DOHH2 (cell line): ENCODE data around the gene PPIC.

Experiments
- H3F3A ChIP-seq: fragments of 200-600 bp; sonication (generic), shearing (Covaris generic); 2 replicates; pipeline ENCODE4 v1.6.0; 2016; ENCODE audit warnings: antibody characterized with exemption, mild to moderate bottlenecking; ENCODE audit not compliant: control insufficient read depth, insufficient read depth
- H3K27ac ChIP-seq: fragments of 200-600 bp; sonication (generic); 2 replicates; pipeline ENCODE4 v1.5.1; 2014; ENCODE audit warnings: low read depth, mild to moderate bottlenecking, low read length, moderate library complexity
- H3K27me3 ChIP-seq: fragments of 200-600 bp; sonication (generic); 2 replicates; pipeline ENCODE4 v1.6.1; 2014; ENCODE audit warnings: mild to moderate bottlenecking, low read length, mixed read lengths; ENCODE audit not compliant: control insufficient read depth
- H3K36me3 ChIP-seq: fragments of 200-600 bp; sonication (generic); 2 replicates; pipeline ENCODE4 v1.6.1; 2014; ENCODE audit warnings: mild to moderate bottlenecking, low read length, moderate library complexity, mixed read lengths; ENCODE audit not compliant: control insufficient read depth
- H3K4me1 ChIP-seq: fragments of 200-600 bp; sonication (generic); 2 replicates; pipeline ENCODE4 v1.6.1; 2014; ENCODE audit warnings: mild to moderate bottlenecking, low read length, mixed read lengths; ENCODE audit not compliant: control insufficient read depth
- H3K4me2 ChIP-seq: fragments of 200-600 bp; sonication (generic); 2 replicates; pipeline ENCODE4 v1.6.0; 2014; ENCODE audit warnings: mild to moderate bottlenecking, low read length, moderate library complexity
- H3K4me3 ChIP-seq: fragments of 200-600 bp; sonication (generic); 2 replicates; pipeline ENCODE4 v1.5.1; 2014; ENCODE audit warnings: mild to moderate bottlenecking, low read length, mixed read lengths
- H3K79me2 ChIP-seq: fragments of 200-600 bp; sonication (generic); 2 replicates; pipeline ENCODE4 v1.6.1; 2014; ENCODE audit warnings: mild to moderate bottlenecking, low read length, mixed read lengths; ENCODE audit not compliant: control insufficient read depth
- H3K9me2 ChIP-seq: fragments of 200-600 bp; sonication (generic); replicated peaks from 2 replicates; pipeline ENCODE4 v1.6.1; 2014; ENCODE audit warnings: mild to moderate bottlenecking, low read length, mixed read lengths; ENCODE audit not compliant: control insufficient read depth
- H3K9me3 ChIP-seq: fragments of 200-600 bp; sonication (generic); 2 replicates; pipeline ENCODE4 v1.6.1; 2014; ENCODE audit warnings: antibody characterized with exemption, low read length, mixed read lengths; ENCODE audit not compliant: control insufficient read depth, insufficient read depth
- H4K20me1 ChIP-seq: fragments of 200-600 bp; sonication (generic); 2 replicates; pipeline ENCODE4 v1.6.0; 2014; ENCODE audit warnings: low read depth, mild to moderate bottlenecking, antibody characterized with exemption, low read length, moderate library complexity; ENCODE audit not compliant: control insufficient read depth, insufficient read depth
- EZH2phosphoT487 ChIP-seq: fragments of 200-600 bp; sonication (generic); IDR thresholded peaks from 2 replicates; pipeline ENCODE4 v1.6.1; 2017; ENCODE audit warnings: borderline replicate concordance, mild to moderate bottlenecking, antibody characterized with exemption, low read length, moderate library complexity, mixed read lengths
- TF ChIP-seq, protein P1 (sequence below): fragments of 200-600 bp; sonication (generic); IDR thresholded peaks from one replicate; pipeline ENCODE4 v1.5.1; 2014; ENCODE audit warnings: antibody characterized with exemption, mild to moderate bottlenecking, low read depth, low read length; ENCODE audit not compliant: poor library complexity, severe bottlenecking

PPIC gene

DNA sequence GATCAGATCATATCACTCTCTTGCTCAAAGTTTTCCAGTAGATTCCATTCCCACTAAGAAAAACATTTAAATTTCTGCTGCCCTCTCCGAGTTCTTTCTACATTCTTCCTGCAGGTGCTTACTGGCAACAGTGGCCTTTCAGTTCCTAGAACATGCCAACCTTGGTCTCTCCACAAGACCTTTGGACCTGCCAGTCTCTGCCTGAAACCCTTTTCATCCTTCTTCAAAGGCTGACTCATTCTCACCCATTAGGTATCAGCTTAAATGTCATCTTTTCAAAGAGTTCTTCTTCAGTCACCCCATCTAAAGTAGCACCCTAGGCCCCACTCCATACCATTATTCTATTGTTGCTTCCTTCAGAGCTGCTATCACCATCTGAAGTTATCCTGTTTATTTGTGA, 21.8 kb downstream of the PPIC start:
- Histone ChIP-seq H3K9me3 (no peaks in the 10 kb centered on the region), H3K27me3 (no peaks in the 10 kb centered on the region), H3K36me3 (no peaks in the 10 kb centered on the region), H3K4me3 (no peak overlapping the region), H3K79me2 (no peaks in the 10 kb centered on the region), H3K27ac (no peak overlapping the region), H3K4me1 (no peaks in the 10 kb centered on the region), H3K4me2 (no peak overlapping the region), H3K9me2 (no peaks in the 10 kb centered on the region), H4K20me1 (no peaks in the 10 kb centered on the region), H3F3A (no peaks in the 10 kb centered on the region)
- TF ChIP-seq EZH2phosphoT487, result no peak
- TF ChIP-seq, protein P1, sequence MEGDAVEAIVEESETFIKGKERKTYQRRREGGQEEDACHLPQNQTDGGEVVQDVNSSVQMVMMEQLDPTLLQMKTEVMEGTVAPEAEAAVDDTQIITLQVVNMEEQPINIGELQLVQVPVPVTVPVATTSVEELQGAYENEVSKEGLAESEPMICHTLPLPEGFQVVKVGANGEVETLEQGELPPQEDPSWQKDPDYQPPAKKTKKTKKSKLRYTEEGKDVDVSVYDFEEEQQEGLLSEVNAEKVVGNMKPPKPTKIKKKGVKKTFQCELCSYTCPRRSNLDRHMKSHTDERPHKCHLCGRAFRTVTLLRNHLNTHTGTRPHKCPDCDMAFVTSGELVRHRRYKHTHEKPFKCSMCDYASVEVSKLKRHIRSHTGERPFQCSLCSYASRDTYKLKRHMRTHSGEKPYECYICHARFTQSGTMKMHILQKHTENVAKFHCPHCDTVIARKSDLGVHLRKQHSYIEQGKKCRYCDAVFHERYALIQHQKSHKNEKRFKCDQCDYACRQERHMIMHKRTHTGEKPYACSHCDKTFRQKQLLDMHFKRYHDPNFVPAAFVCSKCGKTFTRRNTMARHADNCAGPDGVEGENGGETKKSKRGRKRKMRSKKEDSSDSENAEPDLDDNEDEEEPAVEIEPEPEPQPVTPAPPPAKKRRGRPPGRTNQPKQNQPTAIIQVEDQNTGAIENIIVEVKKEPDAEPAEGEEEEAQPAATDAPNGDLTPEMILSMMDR, result no peak

GRCh38 chr5:123012321-123012720, 24.2 kb downstream of the PPIC start:
- Histone ChIP-seq H3K79me2 (no peaks in the 10 kb centered on the region), H3K4me2 (no peak overlapping the region), H4K20me1 (no peaks in the 10 kb centered on the region), H3K9me2 (no peaks in the 10 kb centered on the region), H3K4me3 (no peak overlapping the region), H3F3A (no peaks in the 10 kb centered on the region), H3K4me1 (no peaks in the 10 kb centered on the region), H3K9me3 (no peaks in the 10 kb centered on the region), H3K36me3 (no peaks in the 10 kb centered on the region), H3K27me3 (no peaks in the 10 kb centered on the region), H3K27ac (no peak overlapping the region)
- TF ChIP-seq, protein P1, result no peak
- TF ChIP-seq EZH2phosphoT487, result no peak

DNA sequence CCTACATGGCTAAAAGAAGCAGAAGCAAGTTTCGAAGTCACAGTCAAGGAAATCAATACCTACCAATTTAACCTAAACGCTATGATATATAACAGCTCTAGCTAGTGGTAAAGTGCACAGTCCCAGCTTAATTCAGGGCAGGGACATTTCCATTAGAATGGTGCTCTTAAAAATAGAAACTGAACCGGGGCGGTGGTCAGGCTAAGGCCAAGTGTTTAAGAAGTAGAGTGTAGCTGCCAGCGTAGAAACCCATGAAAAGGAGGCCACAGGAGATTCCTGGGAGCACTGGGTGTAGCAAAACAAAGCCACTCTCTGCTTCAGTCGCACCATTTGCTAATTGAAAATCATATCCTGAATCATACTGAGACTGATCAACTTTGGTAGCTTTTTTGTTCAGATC, 28.8 kb downstream of the PPIC start:
- H3K27ac ChIP-seq, result no peak overlapping the region
- no peaks in the 10 kb centered on the region for H4K20me1 ChIP-seq
- no peak overlapping the region for H3K4me2 ChIP-seq
- no peaks in the 10 kb centered on the region for H3K79me2 ChIP-seq
- H3K36me3 ChIP-seq, result no peaks in the 10 kb centered on the region
- H3K27me3 ChIP-seq, result no peaks in the 10 kb centered on the region
- no peaks in the 10 kb centered on the region for H3K4me1 ChIP-seq
- no peaks in the 10 kb centered on the region for H3K9me3 ChIP-seq
- no peak overlapping the region for H3K4me3 ChIP-seq
- TF ChIP-seq EZH2phosphoT487, result no peak
- no peaks in the 10 kb centered on the region for H3K9me2 ChIP-seq
- no peaks in the 10 kb centered on the region for H3F3A ChIP-seq

DNA sequence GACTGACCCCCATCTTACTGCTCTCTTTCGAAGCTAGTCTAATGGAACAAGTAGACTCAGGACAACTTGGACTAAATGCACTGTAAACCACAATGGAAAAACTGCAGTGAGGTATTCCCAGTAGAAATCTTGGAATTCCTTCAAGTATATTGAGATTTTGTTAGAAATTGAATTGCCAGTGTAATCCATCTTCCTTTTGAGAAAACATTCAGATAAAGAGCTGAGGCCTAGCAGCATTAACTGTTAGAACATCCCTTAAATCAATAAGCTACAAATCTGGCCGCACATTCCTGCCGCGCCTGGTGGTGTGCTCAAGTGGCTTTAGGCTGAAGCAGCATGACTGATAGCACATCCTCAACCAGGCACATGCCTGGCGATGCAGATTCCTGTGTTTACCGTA, 29.3 kb downstream of the PPIC start:
- H3F3A ChIP-seq, result no peaks in the 10 kb centered on the region
- H3K27ac ChIP-seq, result no peak overlapping the region
- no peaks in the 10 kb centered on the region for H3K9me2 ChIP-seq
- H3K79me2 ChIP-seq, result no peaks in the 10 kb centered on the region
- H3K27me3 ChIP-seq, result no peaks in the 10 kb centered on the region
- no peaks in the 10 kb centered on the region for H4K20me1 ChIP-seq
- no peaks in the 10 kb centered on the region for H3K36me3 ChIP-seq
- no peaks in the 10 kb centered on the region for H3K4me1 ChIP-seq
- no peak overlapping the region for H3K4me3 ChIP-seq
- TF ChIP-seq EZH2phosphoT487, result no peak
- TF ChIP-seq, protein P1, result no peak
- no peak overlapping the region for H3K4me2 ChIP-seq
- H3K9me3 ChIP-seq, result no peaks in the 10 kb centered on the region
